Mesendoderm (in vitro differentiated cells): ENCODE results near the gene DNAJC13. TPM values are rescaled to one million over a fixed set of nuclear protein-coding genes. Genes with fewer than 3 reads are reported as not detected.
"Not testable (repeated sequence)": the region's sequence is repeated elsewhere in the genome, so short reads cannot be mapped to it uniquely, and the experiment has no call there.

Experiments used
- DNase-seq: peaks from one replicate; pipeline ENCODE4 v3.0.0; 2013
- H2AK5ac ChIP-seq: 2 replicates; pipeline ENCODE4 v1.6.1; 2013; ENCODE audit warnings: low read length, inconsistent platforms
- H2BK120ac ChIP-seq: 2 replicates; pipeline ENCODE4 v1.6.1; 2013; ENCODE audit warnings: low read depth, mild to moderate bottlenecking, low read length, moderate library complexity, mixed read lengths
- H2BK15ac ChIP-seq: replicated peaks from 2 replicates; pipeline ENCODE4 v1.6.1; 2013; ENCODE audit warnings: low read depth, mild to moderate bottlenecking, moderate library complexity
- H2BK5ac ChIP-seq: 2 replicates; pipeline ENCODE4 v1.6.1; 2013; ENCODE audit warnings: low read length, inconsistent platforms
- H3K18ac ChIP-seq: 2 replicates; pipeline ENCODE4 v1.6.1; 2013; ENCODE audit warnings: mild to moderate bottlenecking, low read length, mixed read lengths
- H3K23ac ChIP-seq: one replicate; pipeline ENCODE4 v1.6.1; 2013; ENCODE audit warnings: low read length
- H3K27ac ChIP-seq: 2 replicates; pipeline ENCODE4 v1.5.1; 2013; ENCODE audit warnings: low read depth, mild to moderate bottlenecking, inconsistent platforms, low read length, moderate library complexity
- H3K27me3 ChIP-seq: 2 replicates; pipeline ENCODE4 v1.6.1; 2013; ENCODE audit warnings: low read length, control low read depth, mild to moderate bottlenecking, inconsistent platforms; ENCODE audit not compliant: insufficient read depth, poor library complexity
- H3K36me3 ChIP-seq: 2 replicates; pipeline ENCODE4 v1.6.1; 2013; ENCODE audit warnings: low read length, inconsistent platforms; ENCODE audit not compliant: control insufficient read depth, insufficient read depth
- H3K4ac ChIP-seq: one replicate; pipeline ENCODE4 v1.6.1; 2013; ENCODE audit warnings: low read depth, mild to moderate bottlenecking, low read length, moderate library complexity
- H3K4me1 ChIP-seq: 2 replicates; pipeline ENCODE4 v1.6.1; 2013; ENCODE audit warnings: low read depth, low read length, inconsistent platforms; ENCODE audit not compliant: control insufficient read depth
- H3K4me2 ChIP-seq: 2 replicates; pipeline ENCODE4 v1.6.1; 2013; ENCODE audit warnings: low read length
- H3K4me3 ChIP-seq: 2 replicates; pipeline ENCODE4 v1.5.1; 2013; ENCODE audit warnings: mild to moderate bottlenecking, low read length
- H3K56ac ChIP-seq: one replicate; pipeline ENCODE4 v1.6.1; 2013; ENCODE audit warnings: low read length
- H3K79me1 ChIP-seq: 2 replicates; pipeline ENCODE4 v1.6.1; 2013; ENCODE audit warnings: low read length, inconsistent platforms
- H3K79me2 ChIP-seq: 2 replicates; pipeline ENCODE4 v1.6.1; 2013; ENCODE audit warnings: mild to moderate bottlenecking, low read length; ENCODE audit not compliant: control insufficient read depth, insufficient read depth
- H3K9ac ChIP-seq: 2 replicates; pipeline ENCODE4 v1.6.1; 2013; ENCODE audit warnings: low read length, inconsistent platforms
- H4K5ac ChIP-seq: one replicate; pipeline ENCODE4 v1.6.1; 2013; ENCODE audit warnings: low read length
- H4K8ac ChIP-seq: one replicate; pipeline ENCODE4 v1.6.1; 2013; ENCODE audit warnings: low read depth, mild to moderate bottlenecking, control low read depth, low read length, moderate library complexity
- WGBS: extraction: QIAGEN DNeasy Blood & Tissue Kit; methylation state at CpG from one replicate; pipeline ENCODE4 v1.1.7; 2013; ENCODE audit warnings: low lambda C conversion rate, missing lambda C conversion rate; ENCODE audit not compliant: insufficient coverage; ENCODE audit errors: extremely low coverage; 5-methylcytosine and 5-hydroxymethylcytosine counted together
- polyA plus RNA-seq, 2 experiments: library from polyadenylated mRNA; stranded (reverse); fragments of 200-250 nt; gene quantifications; one replicate each; pipeline ENCODE4 v1.2.3, GENCODE V29; 2013

The DNAJC13 gene
- 11.2 TPM for polyA plus RNA-seq (2013, experiment 1 of 2)
- polyA plus RNA-seq (2013, experiment 2 of 2), result 10.7 TPM

- Histone ChIP-seq H3K27me3 (no peaks in the 10 kb centered on the region), H3K79me1 (peaks cover 5% of the 10 kb centered on the region), H3K4me1 (peaks cover 2% of the 10 kb centered on the region), H2BK5ac (peak within 1 kb of the TSS; percentile 66), H3K36me3 (no peaks in the 10 kb centered on the region), H3K4me3 (peak within 1 kb of the TSS; percentile 83), H3K4ac (peak within 1 kb of the TSS; percentile 97), H3K27ac (peak within 1 kb of the TSS; percentile 70), H2AK5ac (no peak within 1 kb of the TSS), H3K79me2 (peaks cover 21% of the 10 kb centered on the region), H2BK120ac (no peak within 1 kb of the TSS), H3K18ac (peak within 1 kb of the TSS; percentile 64), H3K23ac (no peak within 1 kb of the TSS), H3K56ac (peak within 1 kb of the TSS; percentile 97), H3K4me2 (peak within 1 kb of the TSS; percentile 99), H4K8ac (peak within 1 kb of the TSS; percentile 5), H2BK15ac (peak within 1 kb of the TSS; percentile 42), H3K9ac (peak within 1 kb of the TSS; percentile 87), H4K5ac (no peak within 1 kb of the TSS)
- peak; percentile 95 for DNase-seq
- no CpG with 5 or more reads among the region's 63 CpGs for whole genome bisulfite sequencing
Measured at GRCh38 chr3:132416807-132417694, at the start of gene DNAJC13. DNAJC13 (plus strand) TSS chr3:132417502; CDS start chr3:132434551, 17,049 bp downstream.

- no peak for DNase-seq
- Histone ChIP-seq H3K36me3 (no peaks in the 10 kb centered on the region), H3K79me1 (no peaks in the 10 kb centered on the region), H4K5ac (no peak overlapping the region), H3K4me2 (no peak overlapping the region), H3K18ac (no peak overlapping the region), H2BK5ac (no peak overlapping the region), H3K79me2 (no peaks in the 10 kb centered on the region), H4K8ac (no peak overlapping the region), H2BK120ac (no peak overlapping the region), H3K4me1 (no peaks in the 10 kb centered on the region), H3K56ac (no peak overlapping the region), H3K9ac (no peak overlapping the region), H2BK15ac (no peak overlapping the region), H2AK5ac (no peak overlapping the region), H3K27me3 (no peaks in the 10 kb centered on the region), H3K4ac (no peak overlapping the region), H3K27ac (no peak overlapping the region), H3K23ac (no peak overlapping the region), H3K4me3 (no peak overlapping the region)
- WGBS, result no CpG with 5 or more reads among the region's 2 CpGs
Measured at GRCh38 chr3:132368515-132368914, 48.8 kb upstream of the DNAJC13 start.

- H3K4me2 ChIP-seq, result no peak overlapping the region
- no peak overlapping the region for H3K56ac ChIP-seq
- no peak overlapping the region for H2BK5ac ChIP-seq
- no peak overlapping the region for H3K27ac ChIP-seq
- no peak for DNase-seq
- H3K4me3 ChIP-seq, result no peak overlapping the region
- H2BK120ac ChIP-seq, result no peak overlapping the region
- no peak overlapping the region for H3K4ac ChIP-seq
- H3K23ac ChIP-seq, result no peak overlapping the region
- no peak overlapping the region for H3K18ac ChIP-seq
- no peak overlapping the region for H4K8ac ChIP-seq
- no peak overlapping the region for H2AK5ac ChIP-seq
- H3K79me2 ChIP-seq, result no peaks in the 10 kb centered on the region
- H3K36me3 ChIP-seq, result no peaks in the 10 kb centered on the region
- H3K4me1 ChIP-seq, result no peaks in the 10 kb centered on the region
- no peaks in the 10 kb centered on the region for H3K79me1 ChIP-seq
- H4K5ac ChIP-seq, result no peak overlapping the region
- no peak overlapping the region for H2BK15ac ChIP-seq
- no peaks in the 10 kb centered on the region for H3K27me3 ChIP-seq
- no peak overlapping the region for H3K9ac ChIP-seq
Measured at GRCh38 chr3:132368962-132369361, 48.3 kb upstream of the DNAJC13 start.

- not testable (repeated sequence) for H3K4me2 ChIP-seq, H3K23ac ChIP-seq, H3K27me3 ChIP-seq, H3K4me1 ChIP-seq, H3K4ac ChIP-seq, H4K8ac ChIP-seq, H3K79me1 ChIP-seq, H4K5ac ChIP-seq, H3K4me3 ChIP-seq, DNase-seq, H2AK5ac ChIP-seq, H3K27ac ChIP-seq, H2BK15ac ChIP-seq, H3K36me3 ChIP-seq, H2BK5ac ChIP-seq, H2BK120ac ChIP-seq, H3K79me2 ChIP-seq, H3K9ac ChIP-seq
- Histone ChIP-seq H3K18ac (peak overlapping the region; percentile 60), H3K56ac (peak overlapping the region; percentile 42)
- WGBS, result no CpG with 5 or more reads among the region's 25 CpGs
Measured at GRCh38 chr3:132376945-132377354, 40.4 kb upstream of the DNAJC13 start.

- no peak overlapping the region for H4K8ac ChIP-seq
- H3K4me1 ChIP-seq, result no peaks in the 10 kb centered on the region
- no peaks in the 10 kb centered on the region for H3K36me3 ChIP-seq
- no peak overlapping the region for H3K4ac ChIP-seq
- H3K56ac ChIP-seq, result no peak overlapping the region
- H3K9ac ChIP-seq, result no peak overlapping the region
- H2BK15ac ChIP-seq, result no peak overlapping the region
- H3K4me2 ChIP-seq, result no peak overlapping the region
- H3K4me3 ChIP-seq, result no peak overlapping the region
- no peak overlapping the region for H3K23ac ChIP-seq
- no peaks in the 10 kb centered on the region for H3K27me3 ChIP-seq
- no peak for DNase-seq
- no peaks in the 10 kb centered on the region for H3K79me2 ChIP-seq
- H3K18ac ChIP-seq, result no peak overlapping the region
- WGBS, result no CpG with 5 or more reads among the region's 2 CpGs
- no peak overlapping the region for H2BK120ac ChIP-seq
- H3K27ac ChIP-seq, result no peak overlapping the region
- no peak overlapping the region for H2AK5ac ChIP-seq
- H4K5ac ChIP-seq, result no peak overlapping the region
- no peak overlapping the region for H2BK5ac ChIP-seq
- H3K79me1 ChIP-seq, result no peaks in the 10 kb centered on the region
Measured at GRCh38 chr3:132378048-132378762, 39.1 kb upstream of the DNAJC13 start.
